Superior temporal gyrus (tissue), 1 donor: ENCODE data around the gene PHF23.

ENCODE experiments used
- DNase-seq: peaks from one replicate; pipeline ENCODE4 v3.0.0-alpha.2; 2016; ENCODE audit errors: extremely low spot score

The PHF23 gene

GRCh38 chr17:7203391-7203790, 35.9 kb downstream of the PHF23 start:
- no peak for DNase-seq

- no peak for DNase-seq
These were observed 42.4 kb downstream of the PHF23 start for GRCh38 chr17:7196651-7197401.

- DNase-seq = no peak
These were observed 43.3 kb downstream of the PHF23 start for GRCh38 chr17:7195971-7196370.

GRCh38 chr17:7192271-7192937, 46.9 kb downstream of the PHF23 start:
- DNase-seq = no peak

- peak; percentile 66 for DNase-seq
These were observed 47.5 kb downstream of the PHF23 start for GRCh38 chr17:7191571-7192270.

- DNase-seq = no peak
These were observed 48.2 kb downstream of the PHF23 start for GRCh38 chr17:7191069-7191468.

GRCh38 chr17:7190276-7190917, 48.9 kb downstream of the PHF23 start:
- no peak for DNase-seq

GRCh38 chr17:7186241-7186640, 53.0 kb downstream of the PHF23 start:
- no peak for DNase-seq
